Neural cell (in vitro differentiated cells): ENCODE data around the gene GPR89A.
"Not testable (repeated sequence)": the region's sequence is repeated elsewhere in the genome, so short reads cannot be mapped to it uniquely, and the experiment has no call there.

Source experiments
- CTCF ChIP-seq: fragments of 450-650 bp; IDR thresholded peaks from 2 replicates; pipeline ENCODE4 v1.5.1; 2014; ENCODE audit warnings: antibody characterized with exemption, mild to moderate bottlenecking, moderate library complexity; ENCODE audit not compliant: poor library complexity, severe bottlenecking
- EP300 ChIP-seq: fragments of 450-650 bp; conservative IDR thresholded peaks from 2 replicates; pipeline ENCODE4 v1.6.1; 2014; ENCODE audit warnings: antibody characterized with exemption, mild to moderate bottlenecking, moderate library complexity; ENCODE audit not compliant: poor library complexity, severe bottlenecking
- POLR2AphosphoS5 ChIP-seq: IDR thresholded peaks from 2 replicates; pipeline ENCODE4 v1.6.1; 2012

DNA sequence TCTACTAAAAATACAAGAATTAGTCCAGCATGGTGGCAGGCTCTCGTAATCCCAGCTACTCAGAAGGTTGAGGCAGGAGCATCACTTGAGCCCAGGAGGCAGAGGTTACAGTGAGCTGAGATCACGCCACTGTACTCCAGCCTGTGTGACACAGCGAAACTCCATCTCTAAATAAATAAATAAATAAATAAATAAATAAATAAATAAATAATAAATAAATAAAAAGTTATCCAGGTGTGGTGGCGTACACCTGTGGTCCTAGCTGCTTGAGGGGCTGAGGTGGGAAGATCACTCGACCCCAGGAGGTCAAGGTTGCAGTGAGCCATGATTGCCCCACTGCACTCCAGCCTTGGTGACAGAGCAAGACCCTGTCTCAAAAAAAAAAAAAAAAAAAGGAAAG lies 110.7 kb downstream of the GPR89A start:
- not testable (repeated sequence) for TF ChIP-seq EP300, CTCF, POLR2AphosphoS5
